Muscle of leg (tissue), 11 donors: ENCODE measurements around the gene DDC. TPM values are rescaled to one million over a fixed set of nuclear protein-coding genes. Genes with fewer than 3 reads are reported as not detected.
A peak's percentile ranks its signal among the peaks of the same experiment; 100 is the strongest.

Experiments
- DNase-seq: peaks from one replicate; pipeline ENCODE4 v3.0.0; 2013
- H3K27ac ChIP-seq: one replicate; pipeline ENCODE4 v1.5.1; 2013; ENCODE audit warnings: mild to moderate bottlenecking, low read length, control low read depth
- H3K27me3 ChIP-seq: one replicate; pipeline ENCODE4 v1.6.1; 2013; ENCODE audit warnings: low read length; ENCODE audit not compliant: control insufficient read depth, insufficient read depth
- H3K36me3 ChIP-seq: one replicate; pipeline ENCODE4 v1.6.1; 2013; ENCODE audit warnings: low read length; ENCODE audit not compliant: control insufficient read depth, insufficient read depth
- H3K4me1 ChIP-seq: one replicate; pipeline ENCODE4 v1.6.1; 2013; ENCODE audit warnings: low read length; ENCODE audit not compliant: control insufficient read depth, insufficient read depth
- H3K4me3 ChIP-seq: one replicate; pipeline ENCODE4 v1.5.1; 2013; ENCODE audit warnings: low read length, control low read depth
- H3K9me3 ChIP-seq: replicated peaks from 2 replicates; pipeline ENCODE4 v1.6.1; 2013; ENCODE audit warnings: low read depth, low read length; ENCODE audit not compliant: control insufficient read depth
- WGBS: methylation state at CpG from one replicate; pipeline ENCODE4 v1.1.5; 2013; ENCODE audit warnings: missing lambda C conversion rate; ENCODE audit not compliant: insufficient coverage; 5-methylcytosine and 5-hydroxymethylcytosine counted together
- polyA plus RNA-seq, 8 donors: library from polyadenylated mRNA; unstranded; fragments of 120-200 nt; gene quantifications; one replicate each; pipeline versions ENCODE4 v1.2.1 to v1.2.3, GENCODE V29; 2013; ENCODE audit warnings: inconsistent platforms in 1 of 8, low replicate concordance in 1 of 8; ENCODE audit not compliant: insufficient read length in 8 of 8, insufficient read depth in 1 of 8
- total RNA-seq: library from RNA; stranded (reverse); fragments of 120-200 nt; gene quantifications from one replicate; pipeline ENCODE4 v1.2.4, GENCODE V29; 2013

Gene DDC
- total and polyA plus RNA-seq, 9 donors = 0.09 to 13.2 (median 0.26) TPM; not detected in 2

DNA sequence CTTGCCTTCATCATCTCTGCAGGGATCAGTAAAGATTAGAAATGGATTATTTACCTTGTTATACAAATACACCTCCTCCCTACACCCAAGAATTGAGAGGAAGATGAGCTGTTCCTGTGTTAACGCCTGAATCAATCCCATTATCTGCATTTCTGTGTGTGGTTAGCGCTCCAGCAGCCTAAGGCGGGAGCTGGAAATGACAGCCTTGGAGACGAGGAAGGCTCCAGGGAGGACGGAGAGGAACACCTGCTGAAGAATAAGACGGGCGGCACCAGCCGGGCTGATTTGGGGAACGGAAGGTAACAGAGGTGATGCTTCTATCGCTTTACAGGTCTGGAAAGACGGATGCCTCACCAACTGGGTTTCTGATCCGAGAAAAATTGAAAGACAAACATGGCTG, 34.2 kb upstream of the DDC start:
- DNase-seq = no peak
- Histone ChIP-seq H3K4me3 (no peak overlapping the region), H3K4me1 (no peaks in the 10 kb centered on the region), H3K27me3 (no peaks in the 10 kb centered on the region), H3K9me3 (no peaks in the 10 kb centered on the region), H3K27ac (no peak overlapping the region), H3K36me3 (peaks cover 9% of the 10 kb centered on the region)
- WGBS = 91% methylated on average over 7 of the region's 12 CpGs

DNA sequence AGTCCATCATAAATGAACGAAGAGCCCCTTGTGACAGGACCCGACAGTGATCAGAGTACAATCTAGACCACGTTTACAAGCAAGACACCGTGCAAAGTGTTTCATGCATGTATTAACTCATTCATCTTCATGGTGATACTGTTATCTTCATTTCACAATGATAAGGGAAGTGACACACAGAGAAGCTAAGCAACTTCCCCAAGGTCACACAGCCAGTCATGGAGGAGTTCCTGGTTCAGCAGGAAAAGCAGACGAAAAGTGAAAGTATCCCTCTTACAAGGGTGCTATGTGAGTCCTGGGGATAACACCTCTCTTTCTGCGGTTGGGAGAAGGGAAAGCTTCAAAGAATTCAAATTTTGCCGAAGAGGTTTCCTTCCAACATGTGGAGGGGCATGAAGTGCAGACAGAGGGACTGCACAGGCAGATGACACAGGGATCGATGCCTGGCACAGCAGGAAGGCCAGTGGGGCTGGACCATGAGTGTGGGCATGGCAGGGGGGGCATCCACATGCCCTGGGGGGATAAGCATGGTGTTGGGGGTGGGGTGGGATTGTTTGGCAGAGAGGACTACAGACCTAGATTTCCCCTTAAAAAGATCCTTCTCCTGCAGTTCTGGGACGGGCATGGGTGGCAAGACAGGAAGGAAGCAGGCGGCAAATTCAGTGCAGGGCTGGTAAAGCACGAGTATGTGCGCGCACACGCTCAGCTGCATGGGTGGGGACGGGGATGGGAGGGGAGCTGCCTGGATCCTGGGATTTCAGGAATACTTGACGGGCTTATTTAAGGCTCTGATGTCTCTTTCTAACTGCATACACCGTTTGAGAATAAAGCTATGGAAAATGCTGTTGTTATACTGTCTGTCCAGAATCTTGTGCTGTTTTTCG, 33.5 kb upstream of the DDC start:
- peaks cover 2% of the 10 kb centered on the region for H3K36me3 ChIP-seq
- DNase-seq = no peak
- 84% methylated on average over 8 of the region's 18 CpGs for WGBS
- H3K9me3 ChIP-seq = no peaks in the 10 kb centered on the region
- H3K4me1 ChIP-seq = no peaks in the 10 kb centered on the region
- no peaks in the 10 kb centered on the region for H3K27me3 ChIP-seq
- no peak overlapping the region for H3K27ac ChIP-seq
- H3K4me3 ChIP-seq = no peak overlapping the region

DNA sequence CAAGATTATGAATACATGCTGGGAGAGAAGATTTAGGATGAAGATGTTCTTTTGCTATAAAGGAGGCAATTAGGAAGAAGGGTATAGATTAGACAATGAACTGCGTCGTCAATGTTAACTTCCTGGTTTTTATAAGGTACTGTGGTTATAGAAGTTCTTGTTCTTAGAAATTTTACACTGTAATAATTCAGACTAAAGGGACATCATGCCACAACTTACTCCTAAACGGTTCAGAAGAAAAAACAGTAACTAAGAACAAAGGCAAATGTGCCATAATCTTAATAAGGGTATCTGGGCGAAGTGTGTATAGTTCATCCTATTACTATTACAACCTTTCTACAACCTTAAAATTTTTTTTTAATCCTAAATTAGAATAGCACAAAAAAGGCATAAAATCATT, 31.3 kb upstream of the DDC start:
- Histone ChIP-seq H3K9me3 (no peaks in the 10 kb centered on the region), H3K4me1 (no peaks in the 10 kb centered on the region), H3K27me3 (no peaks in the 10 kb centered on the region), H3K27ac (no peak overlapping the region), H3K4me3 (no peak overlapping the region), H3K36me3 (no peaks in the 10 kb centered on the region)
- WGBS = no CpG with 5 or more reads among the region's 4 CpGs
- no peak for DNase-seq

DNA sequence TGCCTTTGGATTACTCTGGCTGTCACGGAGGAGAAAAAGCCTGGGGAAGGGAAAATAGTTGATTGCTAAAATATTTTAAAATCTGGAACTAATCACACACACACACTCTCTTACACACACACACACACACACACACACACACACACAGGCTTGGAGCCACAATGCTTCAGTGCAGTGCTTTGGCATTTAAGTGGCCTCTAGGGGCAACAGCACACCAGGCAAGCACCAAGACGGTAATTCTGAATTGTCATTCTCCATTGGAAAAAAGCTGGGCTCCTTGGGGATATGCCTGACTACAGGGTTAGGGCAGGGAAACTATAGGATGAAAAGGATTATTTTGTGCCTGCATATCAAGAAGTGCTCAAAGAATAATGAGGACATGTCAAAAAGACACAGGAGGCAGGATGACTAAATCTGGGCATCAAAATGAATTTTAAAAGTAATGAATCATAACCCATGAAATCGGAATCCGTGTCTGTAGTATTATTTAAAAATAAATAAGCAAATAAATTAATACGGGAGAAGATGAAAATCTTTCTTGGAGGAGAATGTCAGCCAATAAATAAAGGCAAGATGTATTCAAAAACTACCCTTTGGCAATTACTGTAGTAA, 30.4 kb upstream of the DDC start:
- Histone ChIP-seq H3K27me3 (no peaks in the 10 kb centered on the region), H3K4me1 (no peaks in the 10 kb centered on the region), H3K27ac (no peak overlapping the region), H3K9me3 (no peaks in the 10 kb centered on the region), H3K36me3 (no peaks in the 10 kb centered on the region), H3K4me3 (no peak overlapping the region)
- peak; percentile 32 for DNase-seq
- 14% methylated on average over 1 of the region's 5 CpGs for WGBS

DNA sequence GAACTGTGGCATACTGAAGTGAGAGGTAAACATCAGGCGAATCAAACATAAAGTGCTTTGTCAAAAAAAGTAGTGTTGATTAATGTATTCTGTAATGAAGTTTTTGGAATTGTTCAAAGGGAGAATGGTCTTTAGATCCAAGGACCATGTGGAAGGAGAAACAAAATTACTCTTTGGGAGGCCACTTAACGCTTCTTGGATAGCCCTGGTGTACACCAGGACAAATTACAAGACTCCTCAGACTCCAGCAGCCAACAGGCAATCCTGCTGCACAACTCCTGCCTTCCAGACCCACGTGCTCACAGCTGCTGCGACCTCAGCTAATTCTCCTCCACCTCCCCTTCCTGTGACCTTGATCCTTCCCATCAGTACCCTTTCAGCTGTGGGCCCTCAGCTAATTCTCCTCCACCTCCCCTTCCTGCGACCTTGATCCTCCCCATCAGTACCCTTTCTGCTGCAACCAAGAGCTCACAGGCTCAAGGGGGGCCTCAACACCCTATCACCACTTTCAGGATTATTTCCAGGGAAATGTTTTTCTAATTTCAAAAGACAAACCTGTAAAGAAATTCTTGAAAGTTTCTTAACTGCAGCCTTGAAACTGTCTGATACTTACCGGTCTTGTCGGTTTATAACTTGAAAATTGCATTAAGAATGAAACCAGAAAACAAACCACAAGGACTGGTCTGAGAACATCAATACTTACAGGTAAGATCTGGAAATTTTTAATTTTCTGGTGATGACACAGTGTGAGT, 29.7 kb upstream of the DDC start:
- H3K27ac ChIP-seq = no peak overlapping the region
- H3K4me1 ChIP-seq = no peaks in the 10 kb centered on the region
- DNase-seq = no peak
- no peak overlapping the region for H3K4me3 ChIP-seq
- 44% methylated on average over 4 of the region's 7 CpGs for WGBS
- H3K27me3 ChIP-seq = no peaks in the 10 kb centered on the region
- H3K9me3 ChIP-seq = no peaks in the 10 kb centered on the region
- no peaks in the 10 kb centered on the region for H3K36me3 ChIP-seq

DNA sequence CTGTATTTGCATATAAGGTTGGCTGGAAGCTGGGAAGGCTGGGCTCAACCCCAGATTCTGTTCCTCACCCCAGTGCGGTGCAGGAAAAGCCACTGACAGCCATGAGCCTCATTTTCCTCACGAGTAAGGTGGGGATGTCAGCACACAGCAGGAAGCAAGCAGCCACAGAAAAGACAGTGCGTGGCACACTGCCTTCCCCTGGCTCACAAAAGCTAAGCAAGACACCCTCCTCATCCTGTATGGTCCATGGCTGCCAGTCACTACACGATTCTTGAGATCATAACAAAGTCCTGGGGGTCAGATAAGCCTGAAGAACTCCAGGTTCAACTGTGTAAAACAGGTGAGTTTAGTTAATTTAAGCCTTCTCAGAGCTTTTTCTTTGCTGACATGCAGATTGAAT, 28.9 kb upstream of the DDC start:
- no peaks in the 10 kb centered on the region for H3K27me3 ChIP-seq
- no peak for DNase-seq
- H3K4me1 ChIP-seq = no peaks in the 10 kb centered on the region
- WGBS = no CpG with 5 or more reads among the region's 4 CpGs
- H3K27ac ChIP-seq = no peak overlapping the region
- no peaks in the 10 kb centered on the region for H3K36me3 ChIP-seq
- H3K9me3 ChIP-seq = no peaks in the 10 kb centered on the region
- H3K4me3 ChIP-seq = no peak overlapping the region

DNA sequence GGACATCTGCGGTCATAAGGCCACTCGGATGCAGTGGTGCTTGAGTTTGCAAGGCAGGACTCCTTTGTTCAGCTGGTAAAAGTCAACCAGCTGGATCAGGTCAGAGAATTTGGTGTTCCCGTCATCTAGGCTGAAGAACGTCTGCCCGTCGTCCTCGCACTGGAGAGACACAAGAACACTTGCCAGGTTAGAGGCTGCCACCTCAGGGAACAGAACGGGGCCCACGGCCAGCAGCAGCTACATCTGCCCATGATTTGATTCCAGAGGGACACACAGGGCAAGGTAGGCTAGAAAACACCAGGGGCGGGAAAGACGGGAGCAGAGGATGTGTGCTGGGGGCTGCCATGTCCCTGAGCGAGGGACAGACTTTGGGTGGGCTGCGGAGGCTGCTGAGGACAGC, 27.7 kb upstream of the DDC start:
- DNase-seq = no peak
- Histone ChIP-seq H3K4me1 (no peaks in the 10 kb centered on the region), H3K36me3 (no peaks in the 10 kb centered on the region), H3K27ac (no peak overlapping the region), H3K4me3 (no peak overlapping the region), H3K9me3 (no peaks in the 10 kb centered on the region), H3K27me3 (no peaks in the 10 kb centered on the region)
- WGBS = 87% methylated on average over 11 of the region's 13 CpGs

DNA sequence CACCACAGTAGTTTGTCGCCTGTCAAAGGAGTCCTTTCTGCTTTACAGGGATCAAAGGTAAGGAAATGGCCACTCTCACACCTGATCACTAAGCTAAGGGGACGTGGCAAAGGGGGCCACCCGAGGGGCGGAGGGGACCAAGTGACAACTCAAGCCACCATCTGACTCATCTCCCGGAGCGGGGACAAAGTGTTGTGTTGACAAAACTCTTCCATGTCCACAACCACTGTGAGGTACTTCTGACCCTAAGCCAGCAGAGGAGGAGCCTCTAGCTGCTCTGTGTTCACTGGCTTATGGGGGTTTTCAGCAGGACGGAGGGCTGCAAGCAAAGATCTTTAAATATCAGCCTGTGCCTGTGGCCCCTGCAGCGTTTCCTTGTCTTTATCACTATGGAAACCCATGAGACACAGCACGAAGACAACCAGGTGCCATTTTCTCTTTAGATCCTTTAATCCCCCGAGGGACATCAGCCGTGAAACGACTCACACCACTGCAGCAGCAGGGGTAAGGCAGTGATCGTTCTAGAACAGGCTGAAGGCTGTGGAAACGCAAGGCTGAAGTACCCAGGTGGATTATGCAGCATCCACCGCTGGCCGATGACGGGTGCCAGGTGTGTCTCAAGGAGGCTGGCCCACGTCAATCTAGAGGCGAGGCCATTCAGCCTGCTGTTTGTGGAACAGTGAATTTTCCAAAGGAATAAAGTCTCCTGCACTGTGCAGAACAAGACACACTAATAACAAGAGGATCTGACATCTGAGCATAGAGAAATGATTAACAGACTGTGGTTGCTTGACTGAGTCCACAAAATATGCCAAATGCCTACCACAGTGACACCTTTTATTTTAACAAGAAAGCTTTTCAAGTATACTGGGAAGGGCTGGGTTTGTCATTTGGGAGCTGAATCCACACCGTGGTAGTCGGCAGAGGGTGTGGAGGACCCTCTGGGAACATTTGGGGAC, 26.6 kb upstream of the DDC start:
- DNase-seq = no peak
- Histone ChIP-seq H3K4me1 (no peaks in the 10 kb centered on the region), H3K9me3 (no peaks in the 10 kb centered on the region), H3K4me3 (no peak overlapping the region), H3K36me3 (no peaks in the 10 kb centered on the region), H3K27me3 (no peaks in the 10 kb centered on the region), H3K27ac (no peak overlapping the region)
- 36% methylated on average over 10 of the region's 21 CpGs for WGBS

DNA sequence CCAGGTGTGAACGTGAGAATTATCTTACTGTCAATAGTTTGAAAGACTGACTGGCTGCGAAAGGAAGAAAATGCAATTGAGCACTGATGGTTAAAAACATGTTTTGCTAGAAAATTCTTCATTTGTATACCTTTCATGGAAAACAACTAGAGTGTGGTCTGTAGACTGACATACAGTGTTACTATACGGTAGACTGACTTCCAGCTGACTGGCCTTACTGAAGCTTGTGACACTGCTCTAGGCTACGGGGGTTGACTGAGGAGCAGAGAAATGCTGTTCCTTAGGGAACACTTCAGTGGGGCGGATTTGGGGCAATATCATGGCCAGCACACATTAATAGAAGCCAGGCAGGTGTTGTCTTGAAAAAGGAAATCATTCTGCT, 25.9 kb upstream of the DDC start:
- Histone ChIP-seq H3K27me3 (no peaks in the 10 kb centered on the region), H3K9me3 (no peaks in the 10 kb centered on the region), H3K4me1 (no peaks in the 10 kb centered on the region), H3K36me3 (no peaks in the 10 kb centered on the region), H3K4me3 (no peak overlapping the region), H3K27ac (no peak overlapping the region)
- WGBS = 70% methylated on average over 2 of the region's 5 CpGs
- DNase-seq = no peak
